ENCODE measurements around the gene DKC1. TPM values are rescaled to one million over a fixed set of nuclear protein-coding genes. Genes with fewer than 3 reads are reported as not detected.

DKC1 gene
- total and polyA plus RNA-seq, 9 donors = 17.0 to 60.6 (median 34.4) TPM

GRCh38 chrX:154729439-154729838, 33.2 kb upstream of the DKC1 start:
- TF ChIP-seq POLR2A (IDR thresholded peaks at IDR 0.05) (no peak), CTCF (IDR thresholded peaks at IDR 0.05) (no peak), EP300 (IDR thresholded peaks at IDR 0.05) (no peak)
- H3K36me3 ChIP-seq = no peaks in the 10 kb centered on the region
- H3K4me3 ChIP-seq = no peak overlapping the region
- no peaks in the 10 kb centered on the region for H3K27me3 ChIP-seq
- peaks cover 4% of the 10 kb centered on the region for H3K4me1 ChIP-seq (ENCODE audit: insufficient read depth)
- H3K9me3 ChIP-seq = no peaks in the 10 kb centered on the region
- H3K27ac ChIP-seq = no peak overlapping the region
- WGBS, 3 donors = 59 to 71% (median 63%) methylated on average over 3 of the region's 3 CpGs
- intact Hi-C loops (cut with DNase I) = no loop called here
- DNase-seq = no peak

- peak in 3 of 5 donors; percentile 22 to 48 (median 42) for DNase-seq
- Histone ChIP-seq H3K9me3 (no peaks in the 10 kb centered on the region), H3K4me3 (no peak overlapping the region), H3K27ac (no peak overlapping the region), H3K36me3 (no peaks in the 10 kb centered on the region), H3K4me1 (ENCODE audit: insufficient read depth) (peaks cover 4% of the 10 kb centered on the region), H3K27me3 (no peaks in the 10 kb centered on the region)
- TF ChIP-seq CTCF (IDR thresholded peaks at IDR 0.05) (no peak), EP300 (IDR thresholded peaks at IDR 0.05) (no peak), POLR2A (IDR thresholded peaks at IDR 0.05) (no peak)
- 34 to 40% (median 40%) methylated on average over 6 of the region's 6 CpGs for WGBS, 3 donors
- intact Hi-C loops (cut with DNase I) = no loop called here
These were observed 32.3 kb upstream of the DKC1 start for GRCh38 chrX:154730253-154730891.

GRCh38 chrX:154731184-154731583, 31.5 kb upstream of the DKC1 start:
- Histone ChIP-seq H3K9me3 (no peaks in the 10 kb centered on the region), H3K4me1 (ENCODE audit: insufficient read depth) (peaks cover 4% of the 10 kb centered on the region), H3K27ac (no peak overlapping the region), H3K4me3 (no peak overlapping the region), H3K36me3 (no peaks in the 10 kb centered on the region), H3K27me3 (no peaks in the 10 kb centered on the region)
- DNase-seq = no peak
- whole genome bisulfite sequencing, 3 donors = 85 to 94% (median 89%) methylated on average over 5 of the region's 5 CpGs
- intact Hi-C loops (cut with DNase I) = no loop called here
- TF ChIP-seq EP300 (IDR thresholded peaks at IDR 0.05) (no peak), CTCF (IDR thresholded peaks at IDR 0.05) (no peak), POLR2A (IDR thresholded peaks at IDR 0.05) (no peak)

GRCh38 chrX:154731881-154732280, 30.8 kb upstream of the DKC1 start:
- no peak overlapping the region for H3K4me3 ChIP-seq
- intact Hi-C loops (cut with DNase I) = no loop called here
- no peaks in the 10 kb centered on the region for H3K27me3 ChIP-seq
- DNase-seq = no peak
- no peaks in the 10 kb centered on the region for H3K36me3 ChIP-seq
- 84 to 88% (median 87%) methylated on average over 7 of the region's 7 CpGs for WGBS, 3 donors
- peaks cover 4% of the 10 kb centered on the region for H3K4me1 ChIP-seq (ENCODE audit: insufficient read depth)
- H3K9me3 ChIP-seq = no peaks in the 10 kb centered on the region
- no peak for TF ChIP-seq CTCF (IDR thresholded peaks at IDR 0.05)
- H3K27ac ChIP-seq = no peak overlapping the region
